ENCODE results near the gene RIMKLB.
"Not testable (repeated sequence)": the region's sequence is repeated elsewhere in the genome, so short reads cannot be mapped to it uniquely, and the experiment has no call there.

The RIMKLB gene

DNA sequence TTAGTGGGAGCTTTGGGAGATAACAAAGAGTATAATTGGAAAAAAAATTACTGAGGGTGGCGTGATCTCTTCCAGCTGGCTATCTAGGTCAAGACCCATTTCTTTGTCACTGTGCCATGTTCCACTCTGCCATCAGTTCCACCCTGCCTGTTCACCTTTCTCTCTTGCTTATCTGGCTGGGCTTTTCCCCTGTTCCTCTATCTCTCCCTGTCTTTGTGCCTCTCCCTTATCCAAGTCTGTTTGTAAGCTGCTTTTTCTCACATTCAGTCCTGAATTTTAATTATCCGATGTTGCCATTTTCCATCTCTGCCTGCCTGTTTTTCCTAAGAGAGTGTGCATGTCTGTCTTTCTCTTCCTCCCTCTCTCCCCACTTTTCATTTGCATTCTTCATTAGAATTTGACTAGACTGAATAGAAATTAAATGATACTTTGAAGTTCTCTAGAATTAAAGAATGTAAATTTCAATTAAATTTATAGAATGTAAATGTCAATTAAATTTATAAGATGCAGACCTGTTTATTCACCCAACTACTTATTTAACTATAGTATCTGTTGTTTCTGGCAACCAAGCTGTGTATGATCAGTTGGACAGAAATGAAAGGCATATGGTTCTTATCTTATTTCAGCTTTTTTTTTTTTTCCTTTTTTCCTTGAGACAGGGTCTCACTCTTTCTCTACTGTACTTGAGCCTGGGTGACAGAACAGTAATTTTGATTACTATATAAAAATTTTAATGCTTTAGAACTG is 83.8 kb downstream of the RIMKLB start:
- Histone ChIP-seq H3K36me3 (ENCODE audit: control insufficient read depth, low read depth, low read length) (peaks cover 10% of the 10 kb centered on the region), H3K27ac (ENCODE audit: low read length) (no peak overlapping the region), H3K9me3 (ENCODE audit: control insufficient read depth, low read depth, low read length) (no peaks in the 10 kb centered on the region), H3K4me1 (ENCODE audit: control insufficient read depth, low read depth, low read length) (peaks cover 8% of the 10 kb centered on the region), H3K4me3 (ENCODE audit: low read length) (no peak overlapping the region), H3K9ac (ENCODE audit: low read length) (no peak overlapping the region), H3K27me3 (ENCODE audit: control insufficient read depth, insufficient read depth, low read length) (no peaks in the 10 kb centered on the region)

GRCh38 chr12:8784290-8784888 is 86.6 kb downstream of the RIMKLB start:
- Histone ChIP-seq H3K9me3 (ENCODE audit: control insufficient read depth, low read depth, low read length) (no peaks in the 10 kb centered on the region), H3K4me3 (ENCODE audit: low read length) (no peak overlapping the region), H3K4me1 (ENCODE audit: control insufficient read depth, low read depth, low read length) (no peaks in the 10 kb centered on the region), H3K27ac (ENCODE audit: low read length) (no peak overlapping the region), H3K36me3 (ENCODE audit: control insufficient read depth, low read depth, low read length) (peaks cover 10% of the 10 kb centered on the region), H3K27me3 (ENCODE audit: control insufficient read depth, insufficient read depth, low read length) (no peaks in the 10 kb centered on the region), H3K9ac (ENCODE audit: low read length) (no peak overlapping the region)

GRCh38 chr12:8785499-8785898 is 87.7 kb downstream of the RIMKLB start:
- Histone ChIP-seq H3K36me3 (ENCODE audit: control insufficient read depth, low read depth, low read length) (peaks cover 10% of the 10 kb centered on the region), H3K9me3 (ENCODE audit: control insufficient read depth, low read depth, low read length) (no peaks in the 10 kb centered on the region), H3K9ac (ENCODE audit: low read length) (no peak overlapping the region), H3K4me1 (ENCODE audit: control insufficient read depth, low read depth, low read length) (no peaks in the 10 kb centered on the region), H3K27ac (ENCODE audit: low read length) (no peak overlapping the region), H3K27me3 (ENCODE audit: control insufficient read depth, insufficient read depth, low read length) (no peaks in the 10 kb centered on the region), H3K4me3 (ENCODE audit: low read length) (no peak overlapping the region)

DNA sequence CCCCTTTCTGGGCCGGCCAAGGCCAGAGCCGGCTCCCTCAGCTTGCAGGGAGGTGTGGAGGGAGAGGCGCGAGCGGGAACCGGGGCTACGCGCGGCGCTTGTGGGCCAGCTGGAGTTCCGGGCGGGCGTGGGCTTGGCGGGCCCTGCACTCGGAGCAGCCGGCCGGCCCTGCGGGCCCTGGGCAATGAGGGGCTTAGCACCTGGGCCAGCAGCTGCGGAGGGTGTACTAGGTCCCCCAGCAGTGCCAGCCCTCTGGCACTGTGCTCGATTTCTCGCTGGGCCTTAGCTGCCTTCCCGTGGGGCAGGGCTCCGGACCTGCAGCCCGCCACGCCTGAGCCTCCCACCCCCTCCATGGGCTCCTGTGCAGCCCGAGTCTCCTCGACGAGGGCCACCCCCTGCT is 89.4 kb downstream of the RIMKLB start:
- H3K9ac ChIP-seq (ENCODE audit: low read length); H3K9me3 ChIP-seq (ENCODE audit: control insufficient read depth, low read depth, low read length); H3K27ac ChIP-seq (ENCODE audit: low read length); H3K4me3 ChIP-seq (ENCODE audit: low read length); H3K4me1 ChIP-seq (ENCODE audit: control insufficient read depth, low read depth, low read length); H3K27me3 ChIP-seq (ENCODE audit: control insufficient read depth, insufficient read depth, low read length): not testable (repeated sequence)
- H3K36me3 ChIP-seq (ENCODE audit: control insufficient read depth, low read depth, low read length) = peaks cover 15% of the 10 kb centered on the region

DNA sequence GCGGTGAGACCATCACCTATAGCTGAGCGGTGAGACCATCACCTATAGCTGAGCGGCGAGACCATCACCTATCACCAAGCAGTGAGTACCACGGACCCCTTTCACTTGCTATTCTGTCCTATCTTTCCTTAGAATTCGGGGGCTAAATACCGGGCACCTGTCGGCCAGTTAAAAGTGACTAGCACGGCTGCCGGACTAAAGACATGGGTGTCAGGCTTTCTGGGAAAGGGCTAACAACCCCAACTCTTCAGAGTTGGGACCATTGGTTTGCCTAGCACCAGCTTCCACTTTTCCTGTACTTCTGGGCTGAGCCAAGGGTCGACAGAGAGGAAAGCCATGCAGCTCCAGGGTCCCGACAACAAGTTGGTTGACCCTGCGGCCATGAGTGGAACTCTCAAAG is 90.9 kb downstream of the RIMKLB start:
- peak overlapping the region; percentile 81 for H3K4me3 ChIP-seq (ENCODE audit: low read length)
- peak overlapping the region; percentile 28 for H3K9ac ChIP-seq (ENCODE audit: low read length)
- H3K27ac ChIP-seq (ENCODE audit: low read length); H3K27me3 ChIP-seq (ENCODE audit: control insufficient read depth, insufficient read depth, low read length); H3K4me1 ChIP-seq (ENCODE audit: control insufficient read depth, low read depth, low read length); H3K36me3 ChIP-seq (ENCODE audit: control insufficient read depth, low read depth, low read length); H3K9me3 ChIP-seq (ENCODE audit: control insufficient read depth, low read depth, low read length): not testable (repeated sequence)

GRCh38 chr12:8789341-8790013 is 91.7 kb downstream of the RIMKLB start:
- peak overlapping the region; percentile 81 for H3K4me3 ChIP-seq (ENCODE audit: low read length)
- peak overlapping the region; percentile 42 for H3K9ac ChIP-seq (ENCODE audit: low read length)
- not testable (repeated sequence) for H3K27ac ChIP-seq (ENCODE audit: low read length); H3K27me3 ChIP-seq (ENCODE audit: control insufficient read depth, insufficient read depth, low read length); H3K9me3 ChIP-seq (ENCODE audit: control insufficient read depth, low read depth, low read length); H3K4me1 ChIP-seq (ENCODE audit: control insufficient read depth, low read depth, low read length)
- H3K36me3 ChIP-seq (ENCODE audit: control insufficient read depth, low read depth, low read length) = peaks cover 10% of the 10 kb centered on the region

DNA sequence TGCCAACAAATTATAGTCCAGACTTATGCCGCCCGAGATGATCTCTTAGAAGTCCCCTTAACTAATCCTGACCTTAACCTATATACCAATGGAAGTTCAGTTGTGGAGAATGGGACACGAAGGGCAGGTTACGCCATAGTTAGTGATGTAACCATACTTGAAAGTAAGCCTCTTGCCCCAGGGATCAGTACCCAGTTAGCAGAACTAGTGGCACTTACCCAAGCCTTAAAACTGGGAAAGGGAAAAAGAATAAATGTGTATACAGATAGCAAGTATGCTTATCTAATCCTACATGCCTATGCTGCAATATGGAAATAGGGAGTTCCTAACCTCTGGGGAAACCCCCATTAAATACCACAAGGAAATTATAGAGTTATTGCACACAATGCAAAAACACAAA is 95.4 kb downstream of the RIMKLB start:
- H3K4me3 ChIP-seq (ENCODE audit: low read length); H3K9me3 ChIP-seq (ENCODE audit: control insufficient read depth, low read depth, low read length); H3K4me1 ChIP-seq (ENCODE audit: control insufficient read depth, low read depth, low read length); H3K27me3 ChIP-seq (ENCODE audit: control insufficient read depth, insufficient read depth, low read length); H3K27ac ChIP-seq (ENCODE audit: low read length); H3K9ac ChIP-seq (ENCODE audit: low read length): not testable (repeated sequence)
- peaks cover 10% of the 10 kb centered on the region for H3K36me3 ChIP-seq (ENCODE audit: control insufficient read depth, low read depth, low read length)

DNA sequence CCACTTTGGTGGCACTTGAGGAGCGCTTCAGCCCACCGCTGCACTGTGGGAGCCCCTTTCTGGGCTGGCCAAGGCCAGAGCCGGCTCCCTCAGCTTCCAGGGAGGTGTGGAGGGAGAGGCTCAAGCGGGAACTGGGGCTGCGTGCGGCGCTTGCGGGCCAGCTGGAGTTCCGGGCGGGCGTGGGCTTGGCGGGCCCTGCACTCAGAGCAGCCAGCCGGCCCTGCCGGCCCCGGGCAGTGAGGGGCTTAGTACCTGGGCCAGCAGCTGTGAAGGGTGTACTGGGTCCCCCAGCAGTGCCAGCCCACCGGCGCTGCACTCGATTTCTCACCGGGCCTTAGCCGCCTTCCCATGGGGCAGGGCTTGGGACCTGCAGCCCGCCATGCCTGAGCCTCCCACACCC is 96.8 kb downstream of the RIMKLB start:
- H3K4me1 ChIP-seq (ENCODE audit: control insufficient read depth, low read depth, low read length); H3K9ac ChIP-seq (ENCODE audit: low read length); H3K27me3 ChIP-seq (ENCODE audit: control insufficient read depth, insufficient read depth, low read length); H3K4me3 ChIP-seq (ENCODE audit: low read length); H3K27ac ChIP-seq (ENCODE audit: low read length); H3K9me3 ChIP-seq (ENCODE audit: control insufficient read depth, low read depth, low read length): not testable (repeated sequence)
- peaks cover 10% of the 10 kb centered on the region for H3K36me3 ChIP-seq (ENCODE audit: control insufficient read depth, low read depth, low read length)

DNA sequence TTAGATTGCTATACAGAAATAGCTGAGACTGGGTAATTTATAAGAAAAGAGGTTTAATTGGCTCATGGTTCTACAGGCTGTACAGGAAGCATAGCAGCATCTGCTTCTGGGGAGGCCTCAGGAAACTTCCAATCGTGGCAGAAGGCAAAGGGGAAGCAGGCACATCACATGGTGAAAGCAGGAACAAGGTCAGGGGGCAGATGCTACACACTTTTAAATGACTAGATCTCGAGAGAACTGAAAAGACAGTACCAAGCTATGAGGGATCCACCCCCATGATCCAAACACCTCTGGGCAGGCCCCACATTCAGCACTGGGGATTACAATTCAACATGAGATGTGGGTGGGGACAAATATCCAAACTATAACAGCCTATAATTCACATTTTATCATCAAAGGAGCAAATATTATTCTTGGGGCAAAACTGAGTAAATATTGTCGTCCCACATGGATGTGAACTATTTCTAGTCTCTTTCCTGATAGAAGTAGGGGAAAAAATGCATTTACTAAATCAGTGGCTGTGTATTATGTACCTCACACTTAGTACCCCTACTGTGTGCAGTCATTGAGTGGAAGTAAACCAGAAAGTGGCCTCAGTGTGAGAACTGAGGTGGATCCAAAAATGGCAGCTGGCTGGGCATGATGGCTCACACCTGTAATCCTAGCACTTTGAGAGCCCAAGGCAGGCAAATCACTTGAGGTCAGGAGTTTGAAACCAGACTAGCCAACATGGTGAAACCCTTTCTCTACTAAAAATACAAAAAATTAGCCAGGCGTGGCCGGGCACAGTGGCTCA is 99.2 kb downstream of the RIMKLB start:
- no peaks in the 10 kb centered on the region for H3K4me1 ChIP-seq (ENCODE audit: control insufficient read depth, low read depth, low read length)
- no peak overlapping the region for H3K4me3 ChIP-seq (ENCODE audit: low read length)
- H3K27ac ChIP-seq (ENCODE audit: low read length) = no peak overlapping the region
- H3K9me3 ChIP-seq (ENCODE audit: control insufficient read depth, low read depth, low read length) = peaks cover 6% of the 10 kb centered on the region
- H3K27me3 ChIP-seq (ENCODE audit: control insufficient read depth, insufficient read depth, low read length) = no peaks in the 10 kb centered on the region
- H3K9ac ChIP-seq (ENCODE audit: low read length) = no peak overlapping the region
- peaks cover 6% of the 10 kb centered on the region for H3K36me3 ChIP-seq (ENCODE audit: control insufficient read depth, low read depth, low read length)

- H3K36me3 ChIP-seq (ENCODE audit: control insufficient read depth, low read depth, low read length); H3K9me3 ChIP-seq (ENCODE audit: control insufficient read depth, low read depth, low read length); H3K4me3 ChIP-seq (ENCODE audit: low read length); H3K9ac ChIP-seq (ENCODE audit: low read length); H3K4me1 ChIP-seq (ENCODE audit: control insufficient read depth, low read depth, low read length); H3K27me3 ChIP-seq (ENCODE audit: control insufficient read depth, insufficient read depth, low read length); H3K27ac ChIP-seq (ENCODE audit: low read length): not testable (repeated sequence)
These were observed 103.4 kb downstream of the RIMKLB start for GRCh38 chr12:8801213-8801612.

DNA sequence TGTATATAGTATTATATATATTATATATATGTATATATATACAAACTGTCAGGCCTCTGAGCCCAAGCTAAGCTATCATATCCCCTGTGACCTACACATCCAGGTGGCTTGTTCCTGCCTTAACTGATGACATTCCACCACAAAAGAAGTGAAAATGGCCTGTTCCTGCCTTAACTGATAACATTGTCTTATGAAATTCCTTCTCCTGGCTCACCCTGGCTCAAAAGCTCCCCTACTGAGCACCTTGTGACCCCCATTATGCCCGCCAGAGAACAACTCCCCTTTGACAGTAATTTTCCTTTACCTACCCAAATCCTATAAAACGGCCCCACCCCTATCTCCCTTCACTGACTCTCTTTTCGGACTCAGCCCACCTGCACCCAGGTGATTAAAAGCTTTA is 107.0 kb downstream of the RIMKLB start:
- H3K27me3 ChIP-seq (ENCODE audit: control insufficient read depth, insufficient read depth, low read length); H3K4me3 ChIP-seq (ENCODE audit: low read length); H3K9me3 ChIP-seq (ENCODE audit: control insufficient read depth, low read depth, low read length); H3K27ac ChIP-seq (ENCODE audit: low read length); H3K9ac ChIP-seq (ENCODE audit: low read length); H3K4me1 ChIP-seq (ENCODE audit: control insufficient read depth, low read depth, low read length); H3K36me3 ChIP-seq (ENCODE audit: control insufficient read depth, low read depth, low read length): not testable (repeated sequence)

Data from iPS-18a (cell line).